ENCODE results near the gene LDB3.

The LDB3 gene

GRCh38 chr10:86651631-86652331, 16.5 kb upstream of the LDB3 start:
- DNase-seq, result no peak

- no peak for DNase-seq
These were observed 15.7 kb upstream of the LDB3 start for GRCh38 chr10:86652361-86653202.

- DNase-seq, result no peak
These were observed 14.9 kb upstream of the LDB3 start for GRCh38 chr10:86653379-86653778.

- DNase-seq, result no peak
These were observed 14.3 kb upstream of the LDB3 start for GRCh38 chr10:86653987-86654386.

- no peak for DNase-seq
These were observed 13.7 kb upstream of the LDB3 start, which contains the start of gene OPN4 for GRCh38 chr10:86654411-86655172. OPN4 (plus strand) TSS chr10:86654547; CDS start chr10:86654784, 237 bp downstream.

GRCh38 chr10:86655173-86655540, 13.2 kb upstream of the LDB3 start:
- DNase-seq, result no peak

- DNase-seq, result no peak
These were observed 12.7 kb upstream of the LDB3 start for GRCh38 chr10:86655596-86655995.

GRCh38 chr10:86657011-86657395, 11.3 kb upstream of the LDB3 start:
- DNase-seq, result no peak

DNA sequence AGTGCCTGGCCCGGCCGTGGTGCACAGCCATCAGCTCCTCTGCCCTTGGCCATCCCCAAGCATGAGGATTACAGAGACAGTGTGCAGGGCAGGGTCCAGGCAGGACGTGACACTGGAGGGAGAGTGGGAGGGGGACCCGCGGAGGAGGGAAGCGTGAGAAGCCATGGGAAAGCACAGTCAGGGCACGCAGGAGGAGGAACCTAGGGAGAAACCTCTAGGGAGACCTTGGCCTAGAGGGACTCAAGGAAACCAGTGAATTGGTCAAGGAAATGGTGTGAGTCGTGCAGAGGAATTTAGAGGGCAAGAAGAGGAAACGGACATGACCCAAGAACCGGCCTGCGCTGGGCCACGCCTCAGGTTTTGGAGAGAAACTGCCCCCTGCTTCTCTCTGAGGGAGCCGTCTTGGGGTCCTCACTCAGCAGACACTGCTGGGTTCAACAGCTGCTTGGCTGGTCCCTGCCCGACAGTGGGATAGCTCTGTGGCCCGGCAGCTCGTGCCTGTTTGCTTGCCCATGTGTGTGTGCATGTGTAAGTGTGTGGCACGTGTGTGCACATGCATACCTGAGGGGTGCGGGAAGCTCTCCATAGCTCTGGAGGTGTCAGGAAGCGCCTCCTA, 10.8 kb upstream of the LDB3 start:
- DNase-seq, result no peak

DNA sequence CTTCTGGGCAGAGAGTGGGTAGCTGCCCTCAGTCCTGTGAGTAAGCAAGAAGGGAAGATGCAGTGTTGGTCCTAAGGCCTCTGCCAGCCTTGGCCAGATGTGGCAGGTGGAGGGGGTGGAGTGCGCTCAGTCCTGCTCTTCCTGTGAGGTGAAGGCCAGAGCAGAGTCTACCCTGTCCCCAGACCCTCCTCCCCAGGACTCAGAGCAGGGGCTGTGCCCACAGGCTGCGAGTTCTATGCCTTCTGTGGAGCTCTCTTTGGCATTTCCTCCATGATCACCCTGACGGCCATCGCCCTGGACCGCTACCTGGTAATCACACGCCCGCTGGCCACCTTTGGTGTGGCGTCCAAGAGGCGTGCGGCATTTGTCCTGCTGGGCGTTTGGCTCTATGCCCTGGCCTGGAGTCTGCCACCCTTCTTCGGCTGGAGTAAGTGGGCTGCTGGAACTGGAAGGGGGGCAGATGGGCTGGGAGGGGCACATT, 10.0 kb upstream of the LDB3 start:
- no peak for DNase-seq

DNA sequence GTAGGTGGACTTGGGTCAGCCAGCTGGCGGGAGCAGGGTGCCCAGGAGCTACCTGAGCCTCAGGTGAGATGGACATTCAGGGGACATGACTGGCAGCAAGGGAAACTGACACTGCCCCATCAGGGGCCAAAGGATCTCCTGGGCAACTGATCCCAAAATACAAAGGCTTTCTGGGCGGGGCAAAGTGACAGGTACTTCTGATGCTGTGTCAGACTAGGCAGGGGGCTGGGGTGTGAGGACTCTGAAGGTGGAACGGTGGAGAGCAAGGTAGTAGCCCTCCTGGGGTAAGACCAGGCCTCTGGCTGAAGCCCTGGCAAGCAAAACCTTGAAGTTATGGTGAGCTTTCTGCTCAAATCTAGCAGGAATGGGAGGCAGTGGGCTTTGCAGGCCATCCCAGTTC, 9.6 kb upstream of the LDB3 start:
- no peak for DNase-seq

DNA sequence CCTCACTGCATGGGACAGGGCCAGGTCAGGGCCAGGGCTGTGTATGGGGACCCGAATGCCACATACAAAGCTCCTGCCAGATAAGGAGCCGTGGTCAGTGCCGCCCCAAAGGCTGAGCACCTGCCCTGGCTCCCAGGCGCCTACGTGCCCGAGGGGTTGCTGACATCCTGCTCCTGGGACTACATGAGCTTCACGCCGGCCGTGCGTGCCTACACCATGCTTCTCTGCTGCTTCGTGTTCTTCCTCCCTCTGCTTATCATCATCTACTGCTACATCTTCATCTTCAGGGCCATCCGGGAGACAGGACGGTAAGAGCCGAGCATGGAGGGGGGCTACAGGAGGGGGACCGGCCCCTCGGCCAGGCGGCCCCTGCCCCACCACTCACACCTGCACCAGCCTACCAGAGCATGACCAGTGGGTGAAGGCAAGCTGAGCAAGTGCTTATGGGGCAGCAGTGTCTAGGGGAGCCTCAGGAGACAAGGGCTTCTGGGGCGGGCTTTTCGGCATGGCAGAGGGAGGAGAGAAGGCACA, 9.1 kb upstream of the LDB3 start:
- DNase-seq, result no peak

GRCh38 chr10:86659721-86660453, 8.4 kb upstream of the LDB3 start:
- no peak for DNase-seq

GRCh38 chr10:86661161-86662025, 6.9 kb upstream of the LDB3 start:
- DNase-seq, result no peak

DNA sequence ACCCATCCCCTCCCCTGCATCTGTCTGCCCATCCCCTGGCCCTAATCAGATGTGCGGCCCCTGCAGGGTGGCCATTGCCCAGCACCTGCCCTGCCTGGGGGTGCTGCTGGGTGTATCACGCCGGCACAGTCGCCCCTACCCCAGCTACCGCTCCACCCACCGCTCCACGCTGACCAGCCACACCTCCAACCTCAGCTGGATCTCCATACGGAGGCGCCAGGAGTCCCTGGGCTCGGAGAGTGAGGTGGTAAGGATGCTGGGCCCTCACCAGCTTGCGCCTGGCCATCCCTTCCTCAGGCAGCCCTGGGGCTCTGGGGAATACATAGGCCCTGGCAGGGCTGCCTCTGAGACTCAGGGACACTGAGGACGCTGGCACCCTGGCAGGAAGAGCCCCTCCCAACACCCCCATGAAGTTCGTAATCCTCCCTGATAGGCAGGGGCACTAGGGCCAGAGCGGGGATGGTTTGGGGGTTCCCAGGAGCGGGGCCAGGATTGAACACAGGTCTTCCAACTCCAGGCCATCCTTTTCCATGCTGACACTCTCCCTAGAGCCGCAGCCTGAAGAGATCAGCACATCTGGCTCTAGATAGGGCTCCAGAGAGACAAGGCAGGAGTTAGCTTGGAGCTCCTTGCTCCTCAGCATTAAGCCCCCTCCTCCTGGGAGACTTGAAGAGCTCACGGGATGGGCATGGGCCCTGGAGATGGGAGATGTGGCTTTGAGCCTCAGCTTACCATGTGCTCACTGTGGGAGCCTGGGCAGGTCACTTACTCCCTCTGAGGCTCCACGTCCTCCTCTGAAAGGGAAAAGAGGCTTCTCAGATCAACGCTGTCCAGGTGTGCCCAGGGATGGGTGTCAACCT, 5.9 kb upstream of the LDB3 start:
- no peak for DNase-seq

DNA sequence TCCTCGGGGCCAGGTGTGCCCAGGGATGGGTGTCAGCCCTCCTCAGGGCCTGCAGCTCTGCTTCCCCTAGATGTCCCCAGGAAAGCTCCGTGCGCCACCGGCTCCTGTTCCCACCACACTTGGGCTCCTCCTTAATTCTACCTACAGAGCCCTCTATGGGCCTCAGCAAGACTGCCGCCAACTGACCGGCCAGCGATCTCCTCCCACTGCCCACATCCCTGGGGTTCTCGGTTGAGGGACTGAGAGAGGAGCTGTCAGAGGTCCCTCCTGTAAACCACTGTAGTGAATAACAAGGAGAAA, 5.3 kb upstream of the LDB3 start:
- DNase-seq, result no peak

DNA sequence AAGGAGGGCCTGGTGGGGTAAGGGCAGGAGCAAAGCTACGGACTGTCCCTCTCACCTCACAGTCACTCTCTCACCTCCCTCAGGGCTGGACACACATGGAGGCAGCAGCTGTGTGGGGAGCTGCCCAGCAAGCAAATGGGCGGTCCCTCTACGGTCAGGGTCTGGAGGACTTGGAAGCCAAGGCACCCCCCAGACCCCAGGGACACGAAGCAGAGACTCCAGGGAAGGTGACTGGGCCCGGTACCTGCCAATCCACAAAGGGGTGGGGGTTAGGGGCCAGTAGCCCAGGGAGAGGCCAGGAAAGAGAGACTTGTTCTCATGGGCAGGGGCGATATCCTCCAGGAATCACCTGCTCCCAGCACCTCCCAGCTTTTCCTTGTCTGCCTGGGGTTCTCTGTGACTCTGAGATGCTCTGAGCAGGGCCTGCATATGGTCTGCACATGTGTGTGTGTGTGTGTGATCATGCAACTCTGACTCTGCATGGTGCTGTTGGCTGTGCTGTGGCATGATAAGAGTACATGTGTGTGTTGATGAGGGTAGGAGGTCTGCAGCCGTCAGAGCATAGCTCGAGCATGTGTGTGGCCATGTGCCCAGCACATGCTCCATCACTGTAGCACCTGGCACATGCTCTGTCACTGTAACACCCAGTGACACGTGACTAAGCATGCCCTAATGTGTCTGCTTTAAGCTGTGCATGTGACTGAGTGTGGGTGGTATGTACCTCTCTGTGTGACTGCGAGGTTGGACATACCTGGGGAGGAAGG, 4.6 kb upstream of the LDB3 start:
- DNase-seq, result no peak

DNA sequence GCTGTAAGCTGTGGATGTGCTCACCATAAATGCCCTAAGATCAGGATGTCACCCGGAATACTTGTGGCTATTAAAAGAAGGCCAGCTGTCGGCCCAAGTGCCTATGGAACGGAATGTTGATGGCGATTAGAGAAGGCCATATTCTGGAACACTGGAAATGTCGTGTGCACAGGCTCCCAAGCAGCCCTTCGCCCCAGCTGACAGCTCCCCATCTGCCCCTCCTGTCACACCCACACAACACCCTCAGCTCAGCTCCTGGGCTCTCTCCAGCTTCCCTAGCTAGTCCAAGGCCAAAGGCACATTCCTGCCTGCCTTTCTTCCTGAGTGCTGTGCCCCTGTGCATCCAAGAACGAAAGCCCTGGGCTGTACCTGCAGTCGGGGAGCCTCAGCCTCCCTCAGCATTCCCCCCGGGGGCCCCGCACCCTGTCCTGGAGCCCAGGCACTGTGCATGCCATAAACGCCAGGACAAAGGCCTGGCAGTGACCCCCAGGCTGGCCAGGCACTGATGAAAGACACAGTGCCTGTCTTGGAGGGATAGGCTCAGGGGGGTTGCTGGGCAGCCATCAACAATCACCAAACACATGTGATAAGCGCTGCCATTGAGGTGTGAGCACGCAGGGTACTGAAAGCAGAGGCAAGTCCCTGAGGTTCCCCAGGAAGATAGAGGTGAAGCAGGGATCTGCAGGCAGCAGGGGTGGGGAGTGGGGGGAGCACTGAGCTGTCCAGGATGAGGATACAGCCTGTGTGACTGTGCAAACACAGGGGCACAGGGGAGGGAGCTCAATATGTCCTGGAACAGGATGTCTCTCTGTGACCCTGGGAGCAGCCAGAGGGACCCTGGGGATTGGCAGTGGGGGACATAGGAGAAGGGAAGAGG, 3.7 kb upstream of the LDB3 start:
- no peak for DNase-seq

Data from activated CD4-positive, alpha-beta T cell treated with anti-CD3 and anti-CD28 coated beads for 48 hours (primary cell).